Breast epithelium (tissue), 3 donors: ENCODE results near the gene MIS12.

Experiments
- POLR2A ChIP-seq: fragments of 450-650 bp; IDR thresholded peaks from one replicate; pipeline ENCODE4 v1.6.1; 2016; ENCODE audit warnings: antibody characterized with exemption, mild to moderate bottlenecking, moderate library complexity
- TF ChIP-seq, protein P1 (sequence below), 3 donors: fragments of 450-650 bp; IDR thresholded peaks; one replicate each; pipeline ENCODE4 v1.5.1; 2016 to 2017; ENCODE audit warnings: antibody characterized with exemption in 3 of 3, mild to moderate bottlenecking in 3 of 3, moderate library complexity in 3 of 3

DNA sequence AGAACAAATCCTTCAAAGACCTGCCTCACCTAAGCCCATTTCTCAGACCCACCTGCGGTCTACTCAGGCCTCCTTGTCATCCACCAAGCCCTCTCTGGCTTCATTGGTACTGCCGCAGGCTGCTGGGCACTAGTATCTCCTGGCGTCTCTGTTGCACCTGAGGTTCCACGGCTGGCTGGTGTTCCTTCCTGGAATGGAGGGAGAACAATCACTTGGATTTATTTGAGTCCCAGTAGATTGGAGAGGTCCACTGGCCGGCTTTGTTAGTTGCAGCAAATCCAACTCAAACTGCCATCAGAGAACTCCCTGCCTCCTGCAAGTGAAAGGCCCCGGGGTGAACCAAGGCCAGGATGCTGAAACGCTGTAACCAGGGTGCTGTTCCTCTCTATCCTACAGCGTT, 15.3 kb downstream of the MIS12 start:
- TF ChIP-seq, protein P1, sequence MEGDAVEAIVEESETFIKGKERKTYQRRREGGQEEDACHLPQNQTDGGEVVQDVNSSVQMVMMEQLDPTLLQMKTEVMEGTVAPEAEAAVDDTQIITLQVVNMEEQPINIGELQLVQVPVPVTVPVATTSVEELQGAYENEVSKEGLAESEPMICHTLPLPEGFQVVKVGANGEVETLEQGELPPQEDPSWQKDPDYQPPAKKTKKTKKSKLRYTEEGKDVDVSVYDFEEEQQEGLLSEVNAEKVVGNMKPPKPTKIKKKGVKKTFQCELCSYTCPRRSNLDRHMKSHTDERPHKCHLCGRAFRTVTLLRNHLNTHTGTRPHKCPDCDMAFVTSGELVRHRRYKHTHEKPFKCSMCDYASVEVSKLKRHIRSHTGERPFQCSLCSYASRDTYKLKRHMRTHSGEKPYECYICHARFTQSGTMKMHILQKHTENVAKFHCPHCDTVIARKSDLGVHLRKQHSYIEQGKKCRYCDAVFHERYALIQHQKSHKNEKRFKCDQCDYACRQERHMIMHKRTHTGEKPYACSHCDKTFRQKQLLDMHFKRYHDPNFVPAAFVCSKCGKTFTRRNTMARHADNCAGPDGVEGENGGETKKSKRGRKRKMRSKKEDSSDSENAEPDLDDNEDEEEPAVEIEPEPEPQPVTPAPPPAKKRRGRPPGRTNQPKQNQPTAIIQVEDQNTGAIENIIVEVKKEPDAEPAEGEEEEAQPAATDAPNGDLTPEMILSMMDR (IDR thresholded peaks at IDR 0.05), result no peak
- TF ChIP-seq POLR2A, result no peak
